WI38 (cell line): Measurements from ENCODE around the gene HSPA1B.
"Not testable (repeated sequence)": the region's sequence is repeated elsewhere in the genome, so short reads cannot be mapped to it uniquely, and the experiment has no call there.

Experiments used
- H3K4me3 ChIP-seq: 2 replicates; pipeline ENCODE4 v1.5.1; 2011; ENCODE audit warnings: low read depth, mild to moderate bottlenecking, control low read depth, low read length
- CTCF ChIP-seq: IDR thresholded peaks from 2 replicates; pipeline ENCODE4 v1.5.1; 2012; ENCODE audit warnings: low read depth, mild to moderate bottlenecking, control low read depth, low read length

Gene HSPA1B

GRCh38 chr6:31851485-31851832 lies 23.9 kb downstream of the HSPA1B start:
- TF ChIP-seq CTCF = no peak
- no peak overlapping the region for H3K4me3 ChIP-seq

- not testable (repeated sequence) for H3K4me3 ChIP-seq
Observed at GRCh38 chr6:31851980-31852718, 24.6 kb downstream of the HSPA1B start.

GRCh38 chr6:31857774-31858173 lies 30.2 kb downstream of the HSPA1B start:
- H3K4me3 ChIP-seq = not testable (repeated sequence)

- TF ChIP-seq CTCF = no peak
- no peak overlapping the region for H3K4me3 ChIP-seq
Observed at GRCh38 chr6:31858707-31859106, 31.2 kb downstream of the HSPA1B start.

- no peak for TF ChIP-seq CTCF
- H3K4me3 ChIP-seq = no peak overlapping the region
Observed at GRCh38 chr6:31859923-31860322, 32.4 kb downstream of the HSPA1B start.

- TF ChIP-seq CTCF = no peak
Observed at GRCh38 chr6:31860349-31860748, 32.8 kb downstream of the HSPA1B start.

GRCh38 chr6:31861150-31861549 lies 33.6 kb downstream of the HSPA1B start:
- H3K4me3 ChIP-seq = no peak overlapping the region
- TF ChIP-seq CTCF = no peak

More at GRCh38 chr6:31860349-31860748, 32.8 kb downstream of the HSPA1B start:
- no peak overlapping the region for H3K4me3 ChIP-seq

- H3K4me3 ChIP-seq = peak overlapping the region; percentile 73
- no peak for TF ChIP-seq CTCF
Observed at GRCh38 chr6:31861919-31862343, 34.4 kb downstream of the HSPA1B start.
